Measurements from ENCODE around the gene ERF. TPM values are rescaled to one million over a fixed set of nuclear protein-coding genes. Genes with fewer than 3 reads are reported as not detected.

Gene ERF
- total RNA-seq, 1 experiment from 2014 or later = 17.0 TPM

DNA sequence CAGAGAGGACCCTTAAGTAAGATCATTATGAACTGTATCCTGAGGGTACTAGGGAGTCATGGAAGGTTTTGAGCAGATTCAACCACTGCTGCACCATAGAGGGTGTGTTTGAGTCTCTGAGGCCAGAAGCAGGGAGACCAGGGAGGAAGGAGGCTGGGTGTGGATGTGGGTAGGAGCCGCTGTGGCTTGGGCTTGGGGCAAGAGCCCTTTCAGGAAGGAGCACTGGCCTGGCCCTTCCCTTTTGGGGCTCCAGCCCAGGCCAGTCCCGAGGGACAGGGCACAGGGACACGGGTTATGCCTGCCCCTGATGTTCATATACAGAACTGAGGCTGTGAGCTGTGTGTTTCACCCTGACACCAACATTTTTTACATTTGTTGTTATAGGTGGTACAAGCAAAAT lies 21.4 kb upstream of the ERF start:
- POLR2A ChIA-PET (ENCODE audit: unreplicated experiment) = no interaction called here
- Histone ChIP-seq H3K9me3 (ENCODE audit: low read length) (no peaks in the 10 kb centered on the region), H3K4me2 (ENCODE audit: low read length) (no peak overlapping the region), H4K20me1 (ENCODE audit: low read length) (no peaks in the 10 kb centered on the region), H3K27ac (ENCODE audit: low read length) (no peak overlapping the region), H3K4me3 (ENCODE audit: low read length) (no peak overlapping the region), H3K36me3 (ENCODE audit: low read depth, low read length) (no peaks in the 10 kb centered on the region), H3K79me2 (ENCODE audit: low read length) (peaks cover 8% of the 10 kb centered on the region), H3K27me3 (ENCODE audit: low read length) (no peaks in the 10 kb centered on the region), H2AFZ (ENCODE audit: low read length) (no peak overlapping the region), H3F3A (ENCODE audit: low read length, unreplicated experiment) (no peaks in the 10 kb centered on the region), H3K4me1 (ENCODE audit: insufficient read depth, low read length) (peaks cover 2% of the 10 kb centered on the region; the same call in 1 of the 2 replicates), H3K9me2 (replicated peaks; ENCODE audit: low read length) (no peaks in the 10 kb centered on the region), H3K9ac (ENCODE audit: low read length) (no peak overlapping the region)
- intact Hi-C loops (cut with micrococcal nuclease) = no loop called here
- no TSS peak for BruUV-seq (replicated peaks)
- ATAC-seq (no peak), DNase-seq (no peak)
- TF ChIP-seq EZH2phosphoT487 (IDR thresholded peaks at IDR 0.05; ENCODE audit: borderline replicate concordance, low read length) (no peak), EZH2 (IDR thresholded peaks at IDR 0.05; ENCODE audit: low read length, unreplicated experiment) (no peak)
- TF ChIP-seq, protein P1, sequence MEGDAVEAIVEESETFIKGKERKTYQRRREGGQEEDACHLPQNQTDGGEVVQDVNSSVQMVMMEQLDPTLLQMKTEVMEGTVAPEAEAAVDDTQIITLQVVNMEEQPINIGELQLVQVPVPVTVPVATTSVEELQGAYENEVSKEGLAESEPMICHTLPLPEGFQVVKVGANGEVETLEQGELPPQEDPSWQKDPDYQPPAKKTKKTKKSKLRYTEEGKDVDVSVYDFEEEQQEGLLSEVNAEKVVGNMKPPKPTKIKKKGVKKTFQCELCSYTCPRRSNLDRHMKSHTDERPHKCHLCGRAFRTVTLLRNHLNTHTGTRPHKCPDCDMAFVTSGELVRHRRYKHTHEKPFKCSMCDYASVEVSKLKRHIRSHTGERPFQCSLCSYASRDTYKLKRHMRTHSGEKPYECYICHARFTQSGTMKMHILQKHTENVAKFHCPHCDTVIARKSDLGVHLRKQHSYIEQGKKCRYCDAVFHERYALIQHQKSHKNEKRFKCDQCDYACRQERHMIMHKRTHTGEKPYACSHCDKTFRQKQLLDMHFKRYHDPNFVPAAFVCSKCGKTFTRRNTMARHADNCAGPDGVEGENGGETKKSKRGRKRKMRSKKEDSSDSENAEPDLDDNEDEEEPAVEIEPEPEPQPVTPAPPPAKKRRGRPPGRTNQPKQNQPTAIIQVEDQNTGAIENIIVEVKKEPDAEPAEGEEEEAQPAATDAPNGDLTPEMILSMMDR (conservative IDR thresholded peaks at IDR 0.05; ENCODE audit: low read depth, low read length) = no peak
- CTCF ChIA-PET = no interaction called here

DNA sequence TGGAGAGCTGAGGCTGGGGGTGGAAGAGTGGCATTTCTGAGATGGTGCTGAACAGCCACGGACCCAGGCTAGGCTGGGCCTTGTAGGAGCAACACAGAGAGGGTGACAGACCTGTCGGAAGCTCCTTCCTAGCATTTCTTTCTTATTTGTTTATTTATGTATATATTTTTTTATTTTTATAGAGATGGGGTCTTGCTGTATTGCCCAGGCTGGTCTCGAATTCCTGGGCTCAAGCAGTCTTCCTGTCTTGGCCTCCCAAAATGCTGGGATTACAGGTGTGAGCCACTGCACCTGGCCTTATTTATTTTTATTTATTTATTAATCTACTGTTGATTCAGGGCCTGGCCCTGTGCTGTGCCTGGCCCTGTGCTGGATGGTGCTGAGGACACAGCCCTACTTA lies 20.6 kb upstream of the ERF start:
- Histone ChIP-seq H3K27me3 (ENCODE audit: low read length) (no peaks in the 10 kb centered on the region), H3K36me3 (ENCODE audit: low read depth, low read length) (no peaks in the 10 kb centered on the region), H3F3A (ENCODE audit: low read length, unreplicated experiment) (no peaks in the 10 kb centered on the region), H4K20me1 (ENCODE audit: low read length) (no peaks in the 10 kb centered on the region), H3K4me3 (ENCODE audit: low read length) (no peak overlapping the region), H3K9me2 (replicated peaks; ENCODE audit: low read length) (no peaks in the 10 kb centered on the region), H3K4me1 (ENCODE audit: insufficient read depth, low read length) (peaks cover 8% of the 10 kb centered on the region), H3K27ac (ENCODE audit: low read length) (no peak overlapping the region), H3K9me3 (ENCODE audit: low read length) (no peaks in the 10 kb centered on the region), H3K9ac (ENCODE audit: low read length) (no peak overlapping the region), H2AFZ (ENCODE audit: low read length) (no peak overlapping the region), H3K4me2 (ENCODE audit: low read length) (no peak overlapping the region), H3K79me2 (ENCODE audit: low read length) (peaks cover 15% of the 10 kb centered on the region)
- ChIA-PET CTCF (no interaction called here), POLR2A (ENCODE audit: unreplicated experiment) (no interaction called here)
- intact Hi-C loops (cut with micrococcal nuclease) = no loop called here
- BruUV-seq (replicated peaks) = no TSS peak
- TF ChIP-seq EZH2phosphoT487 (IDR thresholded peaks at IDR 0.05; ENCODE audit: borderline replicate concordance, low read length) = no peak
- no peak for TF ChIP-seq EZH2 (IDR thresholded peaks at IDR 0.05; ENCODE audit: low read length, unreplicated experiment)
- TF ChIP-seq, protein P1 (conservative IDR thresholded peaks at IDR 0.05; ENCODE audit: low read depth, low read length) = no peak
- ATAC-seq (no peak), DNase-seq (no peak)

DNA sequence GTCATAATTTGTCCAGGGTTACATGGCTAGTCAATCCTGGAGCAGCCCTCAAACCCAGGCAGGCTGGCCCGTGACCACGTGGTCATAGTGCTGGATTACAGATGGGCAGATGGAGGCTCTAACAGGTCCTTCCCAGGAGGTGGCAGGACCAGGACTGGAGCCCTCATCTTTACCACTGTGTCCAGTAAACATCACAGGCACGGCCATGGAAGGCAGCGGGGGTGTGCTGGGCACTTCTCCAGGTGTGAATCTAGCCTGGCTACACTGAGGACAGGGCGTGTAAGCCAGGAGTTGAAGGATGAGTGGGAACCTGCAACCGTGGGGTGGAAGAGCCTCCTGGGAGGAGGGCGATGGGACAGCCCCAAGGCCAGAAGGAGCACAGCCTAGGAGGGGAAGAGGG lies 20.2 kb upstream of the ERF start:
- no peak overlapping the region for H2AFZ ChIP-seq (ENCODE audit: low read length)
- H3F3A ChIP-seq (ENCODE audit: low read length, unreplicated experiment) = no peaks in the 10 kb centered on the region
- no peaks in the 10 kb centered on the region for H4K20me1 ChIP-seq (ENCODE audit: low read length)
- H3K79me2 ChIP-seq (ENCODE audit: low read length) = peaks cover 19% of the 10 kb centered on the region
- DNase-seq (no peak), ATAC-seq (no peak)
- no peaks in the 10 kb centered on the region for H3K9me3 ChIP-seq (ENCODE audit: low read length)
- TF ChIP-seq, protein P1 (conservative IDR thresholded peaks at IDR 0.05; ENCODE audit: low read depth, low read length) = no peak
- TF ChIP-seq EZH2 (IDR thresholded peaks at IDR 0.05; ENCODE audit: low read length, unreplicated experiment) (no peak), EZH2phosphoT487 (IDR thresholded peaks at IDR 0.05; ENCODE audit: borderline replicate concordance, low read length) (no peak)
- no peak overlapping the region for H3K4me2 ChIP-seq (ENCODE audit: low read length)
- ChIA-PET CTCF (no interaction called here), POLR2A (ENCODE audit: unreplicated experiment) (no interaction called here)
- intact Hi-C loops (cut with micrococcal nuclease) = no loop called here
- no peak overlapping the region for H3K27ac ChIP-seq (ENCODE audit: low read length)
- H3K27me3 ChIP-seq (ENCODE audit: low read length) = no peaks in the 10 kb centered on the region
- H3K4me1 ChIP-seq (ENCODE audit: insufficient read depth, low read length) = peaks cover 12% of the 10 kb centered on the region
- no peaks in the 10 kb centered on the region for H3K9me2 ChIP-seq (replicated peaks; ENCODE audit: low read length)
- no peaks in the 10 kb centered on the region for H3K36me3 ChIP-seq (ENCODE audit: low read depth, low read length)
- H3K9ac ChIP-seq (ENCODE audit: low read length) = no peak overlapping the region
- H3K4me3 ChIP-seq (ENCODE audit: low read length) = no peak overlapping the region
- BruUV-seq (replicated peaks) = no TSS peak

Data from PC-3 (cell line).